GM10248 (cell line): Measurements from ENCODE around the gene PALM2AKAP2.

Source experiments
- CTCF ChIA-PET: fragments of 300-600 bp; sonication (Branson Sonifier 250); formaldehyde crosslinking; extraction: SDS; loops from one replicate; lab custom pipeline; 2021; ENCODE audit warnings: antibody characterized with exemption; lab: Yijun Ruan, JAX
- POLR2A ChIA-PET: fragments of 350-650 bp; sonication (Branson Sonifier 250); formaldehyde crosslinking; extraction: SDS; loops from one replicate; lab custom pipeline; 2020; ENCODE audit warnings: antibody characterized with exemption; lab: Yijun Ruan, JAX
- DNase-seq: peaks from one replicate; pipeline ENCODE4 v3.0.0; 2012; ENCODE audit errors: extremely low spot score
- CTCF ChIP-seq: IDR thresholded peaks from 2 replicates; pipeline ENCODE4 v1.5.1; 2012; ENCODE audit warnings: mild to moderate bottlenecking, low read depth; ENCODE audit errors: extremely low read depth, missing control alignments, control extremely low read depth

Gene PALM2AKAP2

GRCh38 chr9:109802491-109802890 is 22.5 kb downstream of the PALM2AKAP2 start:
- POLR2A ChIA-PET: no interaction called here
- no peak for DNase-seq
- TF ChIP-seq CTCF: no peak
- CTCF ChIA-PET: interaction anchor here (1.4 kb wide), 1 partner anchor 16 kb away, joined by 5 read pairs; no protein-coding TSS in a partner anchor

GRCh38 chr9:109805050-109805449 is 25.1 kb downstream of the PALM2AKAP2 start:
- POLR2A ChIA-PET: no interaction called here

GRCh38 chr9:109806506-109807115 is 26.6 kb downstream of the PALM2AKAP2 start:
- no peak for TF ChIP-seq CTCF
- DNase-seq: no peak
- CTCF ChIA-PET: interaction anchor here (0.6 to 3.2 kb wide), 3 partner anchors 9 to 1807 kb away, joined by 3 to 17 read pairs (median 3); no protein-coding TSS in a partner anchor
- POLR2A ChIA-PET: no interaction called here

More at GRCh38 chr9:109805050-109805449, 25.1 kb downstream of the PALM2AKAP2 start:
- CTCF ChIA-PET: interaction anchor here (3.2 kb wide), 1 partner anchor 11 kb away, joined by 17 read pairs; no protein-coding TSS in a partner anchor
- DNase-seq: no peak
- TF ChIP-seq CTCF: no peak

- CTCF ChIA-PET: interaction anchor here (1.2 to 1.4 kb wide), 2 partner anchors 11 to 238 kb away, joined by 3 to 8 read pairs; no protein-coding TSS in a partner anchor
- DNase-seq: no peak
- TF ChIP-seq CTCF: no peak
- POLR2A ChIA-PET: no interaction called here
These were observed 31.9 kb downstream of the PALM2AKAP2 start for GRCh38 chr9:109811876-109812275.

GRCh38 chr9:109812331-109812730 is 32.3 kb downstream of the PALM2AKAP2 start:
- no peak for TF ChIP-seq CTCF
- POLR2A ChIA-PET: no interaction called here
- no peak for DNase-seq
- CTCF ChIA-PET: interaction anchor here (1.2 to 1.4 kb wide), 2 partner anchors 12 to 238 kb away, joined by 3 to 8 read pairs; no protein-coding TSS in a partner anchor

- DNase-seq: no peak
- ChIA-PET CTCF (interaction anchor here (1.7 kb wide), 1 partner anchor 10 kb away, joined by 6 read pairs; no protein-coding TSS in a partner anchor), POLR2A (no interaction called here)
- TF ChIP-seq CTCF: no peak
These were observed 32.9 kb downstream of the PALM2AKAP2 start for GRCh38 chr9:109812818-109813281.
